NCI-H1105 treated with DMSO at 0.1 percent for 48 hours (cell line): ENCODE results near the gene ACKR2.

Source experiments
- DNase-seq: peaks from one replicate; lab custom pipeline; 2025; lab: John Stamatoyannopoulos, UW

The ACKR2 gene, protein sequence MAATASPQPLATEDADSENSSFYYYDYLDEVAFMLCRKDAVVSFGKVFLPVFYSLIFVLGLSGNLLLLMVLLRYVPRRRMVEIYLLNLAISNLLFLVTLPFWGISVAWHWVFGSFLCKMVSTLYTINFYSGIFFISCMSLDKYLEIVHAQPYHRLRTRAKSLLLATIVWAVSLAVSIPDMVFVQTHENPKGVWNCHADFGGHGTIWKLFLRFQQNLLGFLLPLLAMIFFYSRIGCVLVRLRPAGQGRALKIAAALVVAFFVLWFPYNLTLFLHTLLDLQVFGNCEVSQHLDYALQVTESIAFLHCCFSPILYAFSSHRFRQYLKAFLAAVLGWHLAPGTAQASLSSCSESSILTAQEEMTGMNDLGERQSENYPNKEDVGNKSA

DNA sequence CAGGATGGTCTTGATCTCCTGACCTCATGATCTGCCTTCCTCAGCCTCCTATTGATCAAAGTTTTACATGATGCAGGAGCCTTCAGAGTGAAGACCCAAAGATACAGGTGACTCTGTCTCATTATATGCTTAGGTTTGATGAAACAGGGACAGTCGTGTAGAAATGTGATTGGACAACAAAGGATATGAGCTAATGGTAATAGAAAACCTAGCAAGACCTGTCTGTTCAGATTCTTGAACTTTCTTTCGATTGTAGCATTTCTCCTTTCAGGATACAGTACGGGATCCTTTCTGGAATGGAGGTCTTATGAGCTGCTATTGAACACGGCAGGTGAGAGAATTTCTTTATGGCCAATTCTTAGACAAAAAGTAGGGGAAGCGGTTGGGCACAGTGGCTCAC is at the start of gene ACKR2:
Gene ACKR2, plus strand, starts transcription at position 244 of the 400 bp plus-strand sequence. CDS start 55,058 bp downstream, outside the sequence.
- no peak for DNase-seq

DNA sequence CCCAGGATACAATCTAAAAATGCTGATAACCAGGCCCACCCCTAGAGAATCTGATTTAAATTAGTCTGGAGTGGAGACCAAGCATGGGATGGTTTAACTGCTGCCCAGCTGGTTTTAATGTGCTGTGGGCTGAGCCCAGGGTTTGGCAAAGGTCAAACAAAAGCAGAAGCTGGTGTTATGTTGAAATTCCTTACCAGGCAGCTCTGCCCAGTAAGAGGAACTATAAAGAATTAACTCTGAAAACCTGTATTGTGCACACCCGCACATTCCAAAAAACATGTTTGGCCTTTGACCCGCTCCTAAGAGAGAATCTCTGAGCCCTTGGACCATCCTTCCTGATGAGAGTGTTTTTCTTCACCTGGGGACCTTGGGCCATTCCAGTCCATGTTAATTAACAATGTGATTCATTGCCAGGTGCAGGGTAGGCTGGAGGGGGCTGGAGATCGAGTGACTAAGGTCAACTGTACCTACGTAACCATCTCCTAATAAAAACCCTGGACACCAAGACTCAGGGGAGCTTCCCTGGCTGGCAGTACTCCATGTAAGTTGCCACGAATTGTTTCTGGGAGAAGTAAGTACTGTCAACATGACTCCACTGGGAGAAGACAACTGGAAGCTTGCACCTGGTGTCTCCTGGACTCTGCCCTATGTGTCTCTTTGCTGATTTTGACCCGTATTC is 47.1 kb upstream of the ACKR2 start:
- no peak for DNase-seq

DNA sequence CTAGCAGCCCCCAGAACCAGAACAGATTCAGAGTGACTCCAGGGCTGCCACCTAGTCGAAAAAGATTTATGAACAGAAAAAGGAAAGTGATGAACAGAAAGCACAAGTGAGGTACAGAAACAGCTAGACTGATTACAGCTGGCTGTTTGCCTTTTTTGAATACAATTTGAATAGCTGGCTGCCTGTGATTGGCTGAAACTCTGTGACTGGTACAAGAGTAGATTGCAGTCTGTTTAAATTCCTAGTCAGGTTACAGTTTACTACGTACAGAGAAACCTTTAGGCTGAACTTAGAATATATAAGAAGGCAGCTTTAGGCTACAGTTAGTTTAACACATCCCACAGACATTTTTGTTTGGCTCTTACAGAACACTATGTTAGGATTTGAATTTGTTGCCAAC is 46.2 kb upstream of the ACKR2 start:
- DNase-seq: no peak

DNA sequence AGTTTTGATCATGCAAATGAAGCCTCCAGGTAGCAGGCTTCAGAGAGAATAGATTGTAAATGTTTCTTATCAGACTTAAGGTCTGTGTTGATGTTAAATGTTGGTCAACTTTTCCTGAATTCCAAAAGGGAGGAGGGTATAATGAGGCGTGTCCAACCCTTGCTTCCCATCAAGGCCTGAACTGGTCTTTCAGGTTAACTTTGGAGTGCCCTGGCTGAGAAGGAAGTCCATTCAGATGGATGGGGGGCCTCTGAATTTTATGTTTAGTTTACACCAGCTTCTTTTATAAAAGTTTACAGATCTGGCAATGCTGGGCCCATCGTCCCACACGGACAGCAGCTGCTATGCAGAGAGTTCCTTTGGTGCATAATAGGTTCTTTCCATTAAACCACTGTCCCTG is 45.1 kb upstream of the ACKR2 start:
- no peak for DNase-seq

DNA sequence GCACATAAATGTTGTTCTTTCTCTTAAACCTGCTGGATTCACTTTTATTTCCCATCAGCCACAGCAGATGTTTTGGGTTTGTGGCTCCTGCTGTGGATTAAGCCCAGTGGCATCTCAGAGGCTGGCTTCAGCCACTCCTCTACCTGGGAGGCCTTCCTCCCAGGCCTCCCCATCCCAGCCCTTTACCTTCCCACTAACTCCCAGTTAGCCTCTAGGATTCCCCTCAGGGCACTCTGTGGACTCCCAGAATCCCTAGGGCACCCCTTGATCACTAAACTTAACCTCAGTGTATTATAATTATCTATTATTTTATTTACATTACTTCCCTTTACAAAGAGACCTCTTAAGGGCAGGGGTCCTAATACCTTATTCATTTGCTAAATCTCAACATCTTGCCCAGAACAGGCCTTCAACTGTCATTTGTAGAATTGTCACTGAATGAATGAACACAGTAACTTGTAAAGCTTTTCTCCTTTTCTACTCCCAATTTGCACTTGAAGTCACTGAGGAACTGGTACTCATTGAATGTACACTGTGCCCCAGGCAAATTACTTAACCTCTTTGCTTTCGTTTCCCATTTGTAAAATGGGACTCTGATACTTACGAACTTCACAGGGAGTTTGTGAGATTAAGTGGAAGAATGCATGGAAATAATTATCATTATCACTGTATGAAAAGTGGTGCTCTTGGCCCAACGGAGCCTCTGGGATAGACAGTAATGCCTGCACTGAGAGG is 44.5 kb upstream of the ACKR2 start:
- DNase-seq: no peak

DNA sequence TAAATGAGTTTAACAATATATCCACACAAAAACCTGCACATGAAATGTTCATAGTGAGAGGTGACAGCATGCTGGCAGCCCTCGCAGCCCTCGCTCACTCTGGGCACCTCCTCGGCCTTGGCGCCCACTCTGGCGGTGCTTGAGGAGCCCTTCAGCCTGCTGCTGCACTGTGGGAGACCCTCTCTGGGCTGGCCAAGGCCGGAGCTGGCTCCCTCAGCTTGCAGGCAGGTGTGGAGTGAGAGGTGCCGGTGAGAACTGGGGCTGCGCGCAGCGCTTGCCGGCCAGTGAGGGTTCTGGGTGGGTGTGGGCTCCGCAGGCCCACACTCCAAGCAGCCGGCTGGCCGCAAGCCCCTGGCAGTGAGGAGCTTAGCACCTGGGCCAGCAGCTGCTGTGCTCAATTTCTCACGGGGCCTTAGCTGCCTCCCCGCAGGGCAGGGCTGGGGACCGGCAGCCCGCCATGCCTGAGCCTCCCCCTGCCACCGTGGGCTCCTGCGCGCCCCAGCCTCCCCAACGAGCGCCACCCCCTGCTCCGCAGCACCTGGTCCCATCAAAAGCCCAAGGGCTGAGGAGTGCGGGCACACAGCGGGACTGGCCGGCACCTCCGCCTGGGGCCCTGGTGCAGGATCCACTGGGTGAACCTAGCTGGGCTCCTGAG is 39.6 kb upstream of the ACKR2 start:
- no peak for DNase-seq

DNA sequence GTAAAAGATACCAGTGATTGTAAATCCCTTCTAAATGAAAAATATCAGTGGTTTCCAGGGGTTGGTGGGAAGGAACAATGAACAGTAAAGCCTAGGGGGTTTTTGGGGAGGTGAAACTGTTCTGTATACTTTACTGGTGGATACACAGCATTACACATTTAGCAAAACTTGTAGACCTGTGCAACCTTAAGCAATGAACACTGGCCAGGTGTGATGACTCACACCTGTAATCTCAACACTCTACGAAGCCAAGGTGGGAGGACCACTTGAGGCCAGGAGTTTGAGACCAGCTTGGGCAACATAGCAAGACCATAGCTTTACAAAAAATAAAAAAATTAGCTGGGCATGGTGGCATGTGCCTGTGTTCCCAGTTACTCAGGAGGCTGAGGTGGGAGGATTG is 38.0 kb upstream of the ACKR2 start:
- DNase-seq: no peak

- DNase-seq: peak; percentile 79
These were observed 36.4 kb upstream of the ACKR2 start, which contains the start of gene CCDC13 for GRCh38 chr3:42772670-42773408. Gene CCDC13, minus strand, starts transcription at chr3:42773253. Its CDS starts 14,908 bp downstream, at chr3:42758345.

DNA sequence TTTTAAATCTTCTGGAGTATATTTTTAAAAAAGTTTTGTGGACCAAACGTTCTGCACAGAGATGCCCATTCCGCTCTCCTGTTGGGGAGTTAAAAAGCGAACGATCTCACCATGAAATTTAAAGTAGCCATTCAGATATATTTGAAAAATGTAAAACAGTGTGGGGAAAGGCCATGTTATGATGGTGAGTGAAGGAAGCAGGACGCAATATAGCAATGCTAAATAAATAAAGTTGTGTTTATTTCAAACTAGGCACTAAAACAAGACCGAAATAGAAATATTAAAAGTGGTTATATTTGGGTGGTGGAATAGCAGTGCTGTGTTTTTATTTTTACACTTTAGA is 35.9 kb upstream of the ACKR2 start:
- DNase-seq: peak; percentile 55

DNA sequence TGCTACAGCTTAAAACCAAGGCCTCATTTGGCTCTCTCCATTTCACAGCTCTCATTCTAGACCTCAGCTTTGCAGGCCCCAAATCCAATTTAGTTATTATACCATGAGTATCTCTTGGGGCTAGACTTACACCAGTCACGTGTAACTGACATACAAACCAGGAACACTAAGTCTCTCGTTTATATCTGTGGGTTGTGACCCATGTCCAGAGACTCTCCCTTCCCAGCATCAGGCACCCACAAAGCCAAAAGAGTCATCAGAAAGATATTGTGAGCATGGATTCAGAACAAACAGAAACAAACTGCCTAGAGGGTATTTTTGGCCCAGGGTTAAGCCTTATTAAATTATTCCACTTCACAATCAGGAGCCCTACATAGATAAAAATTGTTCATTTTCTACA is 30.6 kb upstream of the ACKR2 start:
- no peak for DNase-seq

- DNase-seq: no peak
These were observed 28.8 kb upstream of the ACKR2 start for GRCh38 chr3:42780398-42780797.

- DNase-seq: peak; percentile 50
These were observed 28.1 kb upstream of the ACKR2 start for GRCh38 chr3:42780892-42781700.

- no peak for DNase-seq
These were observed 23.0 kb upstream of the ACKR2 start for GRCh38 chr3:42786212-42786611.

DNA sequence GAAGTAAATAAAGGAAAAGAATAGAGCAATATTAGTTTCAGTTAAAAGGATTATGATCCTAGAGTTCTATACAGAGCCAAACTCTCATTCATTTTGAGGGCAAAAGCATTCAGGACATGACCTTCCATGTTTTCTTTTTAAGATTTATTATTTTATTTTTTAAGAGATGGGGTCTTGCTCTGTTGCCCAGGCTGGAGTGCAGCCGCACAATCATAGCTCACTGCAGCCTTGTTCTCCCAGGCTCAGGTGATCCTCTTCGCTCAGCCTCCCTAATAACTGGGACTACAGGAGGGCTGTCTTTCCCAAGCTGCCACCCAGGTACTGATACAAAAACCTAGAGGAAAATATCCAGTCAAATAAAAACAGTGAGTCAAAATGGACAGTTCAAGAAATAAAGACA is 22.6 kb upstream of the ACKR2 start:
- DNase-seq: no peak

DNA sequence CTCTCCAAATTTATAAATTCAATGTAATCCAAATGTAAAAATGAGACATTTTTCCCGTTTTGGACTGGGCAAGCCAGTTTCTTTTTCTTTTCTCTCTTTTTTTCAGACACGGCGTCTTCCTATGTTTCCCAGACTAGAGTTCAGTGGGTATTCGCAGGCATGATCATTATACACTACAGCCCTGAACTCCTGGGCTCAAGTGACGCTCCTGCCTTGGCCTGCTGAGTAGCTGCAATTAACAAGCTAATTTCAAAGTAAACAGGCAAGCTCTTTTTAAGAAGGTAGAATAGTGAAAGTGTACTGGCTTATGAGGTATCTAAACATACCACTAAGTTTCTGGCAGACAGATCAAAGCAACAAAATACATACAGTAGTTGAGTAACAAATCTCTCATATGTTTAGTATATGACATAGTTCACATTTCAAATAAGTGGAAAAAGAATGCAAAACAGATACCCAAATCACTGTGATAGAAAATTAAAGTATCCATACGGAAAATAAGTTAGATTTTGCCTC is 18.5 kb upstream of the ACKR2 start:
- DNase-seq: peak; percentile 73

- no peak for DNase-seq
These were observed 13.5 kb upstream of the ACKR2 start for GRCh38 chr3:42795621-42796181.

DNA sequence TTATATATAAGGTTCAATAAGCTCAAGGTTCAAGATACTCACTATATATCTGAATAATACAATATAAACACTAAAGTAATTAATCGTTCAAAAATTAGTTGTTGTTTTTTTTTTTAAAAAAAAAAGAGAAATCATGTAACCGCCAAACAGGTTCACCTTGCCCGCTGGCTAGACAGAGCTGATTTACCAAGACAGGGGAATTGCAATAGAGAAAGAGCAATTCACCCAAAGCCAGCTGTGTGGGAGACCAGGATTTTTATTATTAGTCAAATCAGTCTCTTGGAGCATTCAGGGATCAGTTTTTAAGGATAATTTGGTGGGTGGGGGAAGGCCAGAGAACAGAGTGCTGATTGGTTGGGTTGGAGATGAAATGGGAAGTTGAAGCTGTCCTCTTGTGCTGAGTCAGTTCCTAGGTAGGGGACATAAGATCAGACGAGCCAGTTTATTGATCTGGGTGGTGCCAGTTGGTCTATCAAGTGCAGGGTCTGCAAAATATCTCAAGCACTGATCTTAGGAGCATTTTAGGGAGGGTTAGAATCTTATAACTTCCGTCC is 12.8 kb upstream of the ACKR2 start:
- DNase-seq: no peak

GRCh38 chr3:42799376-42799775 is 9.9 kb upstream of the ACKR2 start:
- DNase-seq: no peak

- no peak for DNase-seq
These were observed 9.0 kb upstream of the ACKR2 start for GRCh38 chr3:42800251-42800650.

- no peak for DNase-seq
These were observed 8.1 kb upstream of the ACKR2 start for GRCh38 chr3:42801048-42801620.
